Anterior cingulate cortex (tissue), 58 donors: Measurements from ENCODE around the gene PPEF2.

Experiments used
- DNase-seq, 58 donors: peaks; one replicate each; lab custom pipeline; 2025; lab: John Stamatoyannopoulos, UW

The PPEF2 gene

GRCh38 chr4:75834095-75834771, 68.0 kb downstream of the PPEF2 start:
- no peak for DNase-seq

- DNase-seq = peak in 1 of 58 donors; percentile 2
These were observed 70.3 kb downstream of the PPEF2 start for GRCh38 chr4:75831856-75832405.

GRCh38 chr4:75830906-75831305, 71.3 kb downstream of the PPEF2 start:
- DNase-seq = no peak

- no peak for DNase-seq
These were observed 78.4 kb downstream of the PPEF2 start for GRCh38 chr4:75823812-75824211.

- DNase-seq = no peak
These were observed 79.8 kb downstream of the PPEF2 start for GRCh38 chr4:75822416-75822815.

- no peak for DNase-seq
These were observed 80.3 kb downstream of the PPEF2 start for GRCh38 chr4:75821966-75822365.

- no peak for DNase-seq
These were observed 81.0 kb downstream of the PPEF2 start for GRCh38 chr4:75821216-75821615.

- no peak for DNase-seq
These were observed 81.6 kb downstream of the PPEF2 start for GRCh38 chr4:75820676-75821075.

GRCh38 chr4:75820197-75820596, 82.1 kb downstream of the PPEF2 start:
- DNase-seq = no peak

- no peak for DNase-seq
These were observed 83.1 kb downstream of the PPEF2 start for GRCh38 chr4:75819121-75819520.

GRCh38 chr4:75817901-75818300, 84.4 kb downstream of the PPEF2 start:
- DNase-seq = no peak
